GM12878 (cell line): Measurements from ENCODE around the gene TMEM255B.

Experiments used
- ASH2L ChIP-seq: fragments of 300-600, 200-600 bp; sonication (generic); IDR thresholded peaks from 2 replicates; pipeline ENCODE4 v1.6.1; 2017; ENCODE audit warnings: low read depth, mild to moderate bottlenecking, borderline replicate concordance
- BRCA1 ChIP-seq: IDR thresholded peaks from 2 replicates; pipeline ENCODE4 v1.6.1; 2011; ENCODE audit warnings: low read depth, low read length, improper control_type of control experiment
- EZH2 ChIP-seq: IDR thresholded peaks from 2 replicates; pipeline ENCODE4 v1.6.1; 2012; ENCODE audit warnings: low read depth, mild to moderate bottlenecking, control low read depth, inconsistent platforms, low read length, borderline replicate concordance; ENCODE audit not compliant: control insufficient read depth
- JUND ChIP-seq: IDR thresholded peaks from 2 replicates; pipeline ENCODE4 v1.6.1; 2012; ENCODE audit warnings: low read depth, mild to moderate bottlenecking, low read length, improper control_type of control experiment, moderate library complexity
- MAX ChIP-seq: IDR thresholded peaks from 2 replicates; pipeline ENCODE4 v1.6.1; 2012; ENCODE audit warnings: low read depth, low read length, improper control_type of control experiment
- NFYB ChIP-seq: IDR thresholded peaks from 2 replicates; pipeline ENCODE4 v1.6.1; 2011; ENCODE audit warnings: low read depth, mild to moderate bottlenecking, low read length, improper control_type of control experiment, moderate library complexity; ENCODE audit not compliant: insufficient read depth
- RAD21 ChIP-seq: IDR thresholded peaks from 2 replicates; pipeline ENCODE4 v1.6.1; 2011; ENCODE audit warnings: mild to moderate bottlenecking, low read depth, low read length, moderate library complexity; ENCODE audit not compliant: insufficient read depth
- SIN3A ChIP-seq: IDR thresholded peaks from 2 replicates; pipeline ENCODE4 v1.6.1; 2012; ENCODE audit warnings: low read depth, low read length, improper control_type of control experiment
- SMC3 ChIP-seq: IDR thresholded peaks from 2 replicates; pipeline ENCODE4 v1.6.1; 2011; ENCODE audit warnings: low read length, improper control_type of control experiment, borderline replicate concordance
- TBL1XR1 ChIP-seq: IDR thresholded peaks from 2 replicates; pipeline ENCODE4 v1.6.1; 2012; ENCODE audit warnings: low read depth, low read length, improper control_type of control experiment
- ZBTB33 ChIP-seq: fragments of 450-650 bp; IDR thresholded peaks from 2 replicates; pipeline ENCODE4 v1.6.1; 2017; ENCODE audit warnings: mild to moderate bottlenecking
- TF ChIP-seq, protein P1 (sequence below), 3 experiments: IDR thresholded peaks in 2 of 3; conservative IDR thresholded peaks in 1 of 3; 2 replicates each; pipeline ENCODE4 v1.5.1; 2011; ENCODE audit warnings: low read depth in 3 of 3, low read length in 3 of 3, mild to moderate bottlenecking in 3 of 3, control low read depth in 2 of 3, moderate library complexity in 2 of 3, inconsistent platforms in 1 of 3, mixed read lengths in 1 of 3; ENCODE audit not compliant: control insufficient read depth in 2 of 3, insufficient read depth in 1 of 3; ENCODE audit errors: extremely low read depth in 1 of 3
- TF ChIP-seq, protein P2 (sequence below): IDR thresholded peaks from 2 replicates; pipeline ENCODE4 v1.6.1; 2011; ENCODE audit warnings: low read depth, low read length, improper control_type of control experiment, borderline replicate concordance

DNA sequence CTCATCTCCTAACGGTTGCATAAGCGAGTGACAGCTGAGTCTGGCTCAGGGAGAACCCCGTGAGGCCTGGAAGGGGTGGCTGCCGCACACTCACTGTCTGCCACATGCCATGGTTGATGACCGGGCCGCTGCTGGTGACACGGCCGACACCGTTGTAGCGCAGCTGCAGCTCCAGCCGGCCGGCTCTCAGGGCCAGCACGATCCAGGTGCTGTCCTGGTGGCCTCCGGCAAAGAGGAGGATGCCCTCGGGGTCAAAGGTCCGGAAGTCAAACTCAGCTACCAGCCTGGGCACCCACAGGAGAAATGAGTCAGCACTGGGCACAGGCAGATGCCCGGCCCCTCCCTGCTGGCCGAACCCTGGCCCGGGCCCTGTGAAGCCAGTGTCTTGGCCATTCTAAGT, 73.2 kb downstream of the TMEM255B start:
- TF ChIP-seq, protein P1, sequence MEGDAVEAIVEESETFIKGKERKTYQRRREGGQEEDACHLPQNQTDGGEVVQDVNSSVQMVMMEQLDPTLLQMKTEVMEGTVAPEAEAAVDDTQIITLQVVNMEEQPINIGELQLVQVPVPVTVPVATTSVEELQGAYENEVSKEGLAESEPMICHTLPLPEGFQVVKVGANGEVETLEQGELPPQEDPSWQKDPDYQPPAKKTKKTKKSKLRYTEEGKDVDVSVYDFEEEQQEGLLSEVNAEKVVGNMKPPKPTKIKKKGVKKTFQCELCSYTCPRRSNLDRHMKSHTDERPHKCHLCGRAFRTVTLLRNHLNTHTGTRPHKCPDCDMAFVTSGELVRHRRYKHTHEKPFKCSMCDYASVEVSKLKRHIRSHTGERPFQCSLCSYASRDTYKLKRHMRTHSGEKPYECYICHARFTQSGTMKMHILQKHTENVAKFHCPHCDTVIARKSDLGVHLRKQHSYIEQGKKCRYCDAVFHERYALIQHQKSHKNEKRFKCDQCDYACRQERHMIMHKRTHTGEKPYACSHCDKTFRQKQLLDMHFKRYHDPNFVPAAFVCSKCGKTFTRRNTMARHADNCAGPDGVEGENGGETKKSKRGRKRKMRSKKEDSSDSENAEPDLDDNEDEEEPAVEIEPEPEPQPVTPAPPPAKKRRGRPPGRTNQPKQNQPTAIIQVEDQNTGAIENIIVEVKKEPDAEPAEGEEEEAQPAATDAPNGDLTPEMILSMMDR (IDR thresholded peaks at IDR 0.05 in 2 of 3, conservative IDR thresholded peaks at IDR 0.05 in 1 of 3; ENCODE audit: control insufficient read depth in 2 of 3, extremely low read depth in 1 of 3, insufficient read depth in 1 of 3, low read depth in 3 of 3, low read length in 3 of 3), result no peak
- TF ChIP-seq SMC3, result no peak
- TF ChIP-seq ZBTB33, result no peak
- TF ChIP-seq, protein P2, sequence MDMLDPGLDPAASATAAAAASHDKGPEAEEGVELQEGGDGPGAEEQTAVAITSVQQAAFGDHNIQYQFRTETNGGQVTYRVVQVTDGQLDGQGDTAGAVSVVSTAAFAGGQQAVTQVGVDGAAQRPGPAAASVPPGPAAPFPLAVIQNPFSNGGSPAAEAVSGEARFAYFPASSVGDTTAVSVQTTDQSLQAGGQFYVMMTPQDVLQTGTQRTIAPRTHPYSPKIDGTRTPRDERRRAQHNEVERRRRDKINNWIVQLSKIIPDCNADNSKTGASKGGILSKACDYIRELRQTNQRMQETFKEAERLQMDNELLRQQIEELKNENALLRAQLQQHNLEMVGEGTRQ, result no peak
- no peak for TF ChIP-seq TBL1XR1
- no peak for TF ChIP-seq RAD21
- TF ChIP-seq JUND, result no peak
- no peak for TF ChIP-seq BRCA1
- no peak for TF ChIP-seq NFYB
- no peak for TF ChIP-seq ASH2L
- no peak for TF ChIP-seq MAX
- no peak for TF ChIP-seq SIN3A
- TF ChIP-seq EZH2, result no peak
